Stomach (tissue), 9 donors: ENCODE measurements around the gene NR2F1-AS1. TPM values are rescaled to one million over a fixed set of nuclear protein-coding genes. Genes with fewer than 3 reads are reported as not detected.

ENCODE experiments used
- DNase-seq, 2 donors: peaks; one replicate each; pipeline versions ENCODE4 v3.0.0 to v3.0.0-alpha.2; 2013 to 2019
- H3K27ac ChIP-seq, 5 donors: fragments of 200-600 bp in 4 of 5; sonication (generic) in 4 of 5; one replicate each; pipeline ENCODE4 v1.5.1; 2013 to 2019; ENCODE audit warnings: mild to moderate bottlenecking in 1 of 5, moderate library complexity in 1 of 5
- H3K27me3 ChIP-seq, 3 donors: fragments of 200-600 bp; sonication (generic); one replicate each; pipeline ENCODE4 v1.5.1; 2017 to 2019; ENCODE audit warnings: mixed run types in 1 of 3
- H3K36me3 ChIP-seq, 4 donors: fragments of 200-600 bp; sonication (generic); 1 replicate in 3 of 4; 2 replicates in 1 of 4; pipeline ENCODE4 v1.5.1; 2016 to 2019
- H3K4me1 ChIP-seq, 4 donors: fragments of 200-600 bp; sonication (generic); one replicate each; pipeline ENCODE4 v1.5.1; 2016 to 2019
- H3K4me3 ChIP-seq, 4 donors: fragments of 200-600 bp; sonication (generic) in 3 of 4; one replicate each; pipeline ENCODE4 v1.5.1; 2016 to 2019; ENCODE audit warnings: mild to moderate bottlenecking in 1 of 4
- H3K9me3 ChIP-seq, 4 donors: fragments of 200-600 bp; sonication (generic); one replicate each; pipeline ENCODE4 v1.5.1; 2016 to 2019
- CTCF ChIP-seq, 7 experiments: fragments of 450-650 bp in 4 of 7; fragments of 200-600 bp in 3 of 7; sonication (generic) in 3 of 7; IDR thresholded peaks; one replicate each; pipeline ENCODE4 v1.5.1; 2016 to 2019; ENCODE audit warnings: antibody characterized with exemption in 7 of 7, control low read depth in 2 of 7, mild to moderate bottlenecking in 1 of 7
- EP300 ChIP-seq: sonication (generic); formaldehyde crosslinking; IDR thresholded peaks from one replicate; pipeline ENCODE4 v1.6.1; 2017; ENCODE audit warnings: antibody characterized with exemption
- POLR2A ChIP-seq, 4 donors: fragments of 450-650 bp; IDR thresholded peaks; one replicate each; pipeline ENCODE4 v1.6.1; 2016; ENCODE audit warnings: antibody characterized with exemption in 4 of 4, control low read depth in 2 of 4, mild to moderate bottlenecking in 1 of 4, moderate library complexity in 1 of 4
- POLR2AphosphoS5 ChIP-seq, 3 donors: sonication (generic); formaldehyde crosslinking; IDR thresholded peaks; one replicate each; pipeline ENCODE4 v1.6.1; 2016; ENCODE audit warnings: antibody characterized with exemption in 3 of 3
- WGBS, 5 donors: extraction: QIAGEN DNeasy Blood & Tissue Kit in 3 of 5; methylation state at CpG; one replicate each; pipeline versions ENCODE4 v1.1.5 to v1.1.7; 2013 to 2018; 5-methylcytosine and 5-hydroxymethylcytosine counted together
- intact Hi-C: fragments of 100-400 bp; cut with DNase I; formaldehyde crosslinking; loops from one replicate; pipeline ENCODE4 v1.15.1; 2023; ENCODE audit warnings: low total_unique reads
- polyA plus RNA-seq, 3 donors: library from polyadenylated mRNA; stranded (reverse); fragments of 200-250 nt; gene quantifications; one replicate each; pipeline ENCODE4 v1.2.3, GENCODE V29; 2013
- total RNA-seq, 5 donors: library from RNA; depleted of rRNA; stranded (reverse); fragments of >200 nt; gene quantifications; one replicate each; pipeline versions ENCODE4 v1.1.0 to v1.2.3, GENCODE V29; 2014 to 2016
- donor health status: healthy with polysubstance abuse.
- donor health status: Bipolar disorder and iron deficiency.
- donor health status: healthy.

NR2F1-AS1 gene
- total and polyA plus RNA-seq, 8 donors: 4.3 to 40.8 (median 14.2) TPM

- no peak for DNase-seq
- Histone ChIP-seq H3K27ac (peak overlapping the region in 2 of 5 donors; percentile 13 to 74), H3K4me3 (peak overlapping the region in 2 of 4 donors; percentile 7 to 21), H3K4me1 (peaks cover 0 to 46% (median 26%) of the 10 kb centered on the region in 4 donors), H3K27me3 (peaks cover 5 to 100% (median 86%) of the 10 kb centered on the region in 3 donors), H3K9me3 (no peaks in the 10 kb centered on the region), H3K36me3 (no peaks in the 10 kb centered on the region)
- intact Hi-C loops: no loop called here
- TF ChIP-seq POLR2A (IDR thresholded peaks at IDR 0.05) (no peak), POLR2AphosphoS5 (IDR thresholded peaks at IDR 0.05) (no peak), CTCF (IDR thresholded peaks at IDR 0.05) (no peak), EP300 (no peak)
- 17 to 40% (median 22%) methylated on average over 26 to 39 of the region's 39 CpGs for WGBS, 5 donors
These were observed 21.4 kb upstream of the NR2F1-AS1 start for GRCh38 chr5:93602241-93603077.

- 24 to 51% (median 34%) methylated on average over 9 of the region's 9 CpGs for WGBS, 5 donors
- peak overlapping the region in 4 of 5 donors; percentile 4 to 74 (median 38) for H3K27ac ChIP-seq
- DNase-seq: no peak
- H3K4me3 ChIP-seq: peak overlapping the region in 2 of 4 donors; percentile 7 to 21
- H3K4me1 ChIP-seq: peaks cover 4 to 51% (median 31%) of the 10 kb centered on the region in 4 donors
- TF ChIP-seq POLR2AphosphoS5 (IDR thresholded peaks at IDR 0.05) (no peak), POLR2A (IDR thresholded peaks at IDR 0.05) (no peak), EP300 (no peak), CTCF (IDR thresholded peaks at IDR 0.05) (no peak)
- H3K9me3 ChIP-seq: no peaks in the 10 kb centered on the region
- intact Hi-C loops: no loop called here
- no peaks in the 10 kb centered on the region for H3K36me3 ChIP-seq
- peaks cover 5 to 100% (median 88%) of the 10 kb centered on the region in 3 donors for H3K27me3 ChIP-seq
These were observed 20.8 kb upstream of the NR2F1-AS1 start for GRCh38 chr5:93601802-93602155.

GRCh38 chr5:93601071-93601801 is 20.2 kb upstream of the NR2F1-AS1 start:
- Histone ChIP-seq H3K27me3 (peaks cover 5 to 100% (median 94%) of the 10 kb centered on the region in 3 donors), H3K4me1 (peaks cover 5 to 56% (median 35%) of the 10 kb centered on the region in 4 donors), H3K27ac (peak overlapping the region in 4 of 5 donors; percentile 4 to 74 (median 48)), H3K9me3 (peaks cover 0 to 2% (median 0%) of the 10 kb centered on the region in 4 donors), H3K4me3 (peak overlapping the region in 2 of 4 donors; percentile 7 to 21), H3K36me3 (no peaks in the 10 kb centered on the region)
- 48 to 62% (median 53%) methylated on average over 3 of the region's 3 CpGs for WGBS, 5 donors
- no peak for TF ChIP-seq EP300
- no peak for TF ChIP-seq POLR2AphosphoS5 (IDR thresholded peaks at IDR 0.05)
- TF ChIP-seq POLR2A (IDR thresholded peaks at IDR 0.05): no peak
- no peak for TF ChIP-seq CTCF (IDR thresholded peaks at IDR 0.05)
- intact Hi-C loops: no loop called here
- peak in 1 of 2 donors; percentile 76 for DNase-seq

- intact Hi-C loops: no loop called here
- TF ChIP-seq EP300 (no peak), POLR2A (IDR thresholded peaks at IDR 0.05) (no peak), CTCF (IDR thresholded peaks at IDR 0.05) (no peak), POLR2AphosphoS5 (IDR thresholded peaks at IDR 0.05) (no peak)
- DNase-seq: no peak
- Histone ChIP-seq H3K36me3 (peaks cover 0 to 1% (median under 1%) of the 10 kb centered on the region in 4 donors), H3K27me3 (peaks cover 5 to 100% (median 97%) of the 10 kb centered on the region in 3 donors), H3K27ac (peak overlapping the region in 3 of 5 donors; percentile 35 to 74 (median 62)), H3K4me1 (peaks cover 5 to 60% (median 35%) of the 10 kb centered on the region in 4 donors), H3K4me3 (no peak overlapping the region), H3K9me3 (peaks cover 0 to 8% (median 0%) of the 10 kb centered on the region in 4 donors)
- 18 to 30% (median 25%) methylated on average over 8 of the region's 8 CpGs for WGBS, 5 donors
These were observed 19.5 kb upstream of the NR2F1-AS1 start for GRCh38 chr5:93600409-93601070.
